HCT116 (cell line): Measurements from ENCODE around the gene CHURC1. TPM values are rescaled to one million over a fixed set of nuclear protein-coding genes. Genes with fewer than 3 reads are reported as not detected.

ENCODE experiments used
- ATAC-seq: fragments of 200-7000 bp; cut with Tn5 transposase; 2 replicates; pipeline ENCODE4 v1.9.1; 2020; ENCODE audit warnings: mild to moderate bottlenecking, moderate library complexity
- BruUV-seq: library from RNA; stranded (reverse); fragments of 400-500 nt; replicated peaks from 2 replicates; lab custom pipeline; 2021; lab: Mats Ljungman, UMichigan
- CTCF ChIA-PET: fragments of 300-600 bp; sonication (Branson Sonifier 250); formaldehyde crosslinking; loops from one replicate; lab custom pipeline; 2021; ENCODE audit warnings: antibody characterized with exemption; lab: Charles Lee
- POLR2A ChIA-PET: fragments of 300-600, 350-600 bp; sonication (Branson Sonifier 250); formaldehyde crosslinking; loops from one replicate; lab custom pipeline; 2021; ENCODE audit warnings: antibody characterized with exemption; lab: Charles Lee
- RAD21 ChIA-PET, 2 experiments: fragments of 300-600 bp; sonication (Branson Sonifier 250); formaldehyde crosslinking; loops; one replicate each; lab custom pipeline; 2023; ENCODE audit warnings: low total read pairs in 2 of 2; ENCODE audit not compliant: uncharacterized antibody in 2 of 2, unreplicated experiment in 2 of 2, low non-redundant PET in 1 of 2; lab: Charles Lee
- DNase-seq: peaks from one replicate; pipeline ENCODE4 v3.0.0-alpha.2; 2010; ENCODE audit warnings: low read depth, low spot score
- H2AFZ ChIP-seq: fragments of 200-600 bp; shearing (Covaris generic), sonication (generic); 2 replicates; pipeline ENCODE4 v1.6.1; 2017; ENCODE audit warnings: low read depth, mixed run types, mixed read lengths, antibody characterized with exemption, low read length; ENCODE audit not compliant: poor library complexity, severe bottlenecking
- H3K27ac ChIP-seq: 2 replicates; pipeline ENCODE4 v1.5.1; 2012; ENCODE audit warnings: low read depth, low read length
- H3K27me3 ChIP-seq: fragments of 200-600 bp; sonication (generic); 2 replicates; pipeline ENCODE4 v1.6.1; 2016; ENCODE audit warnings: mixed run types, low read length, mixed read lengths; ENCODE audit not compliant: insufficient read depth
- H3K36me3 ChIP-seq, 2 experiments: fragments of 200-500 bp in 1 of 2; fragments of 200-600 bp in 1 of 2; sonication (Bioruptor generic) in 1 of 2; sonication (generic) in 1 of 2; 2 replicates each; pipeline versions ENCODE4 v1.5.1 to v1.6.1; 2014 to 2016; ENCODE audit warnings: low read length in 2 of 2, inconsistent platforms in 1 of 2, mixed read lengths in 1 of 2, mixed run types in 1 of 2; ENCODE audit not compliant: insufficient read depth in 2 of 2, control insufficient read depth in 1 of 2
- H3K4me1 ChIP-seq, 2 experiments: fragments of 200-600 bp in 1 of 2; sonication (generic) in 1 of 2; 2 replicates each; pipeline versions ENCODE4 v1.5.1 to v1.6.1; 2012 to 2017; ENCODE audit warnings: low read length in 2 of 2, inconsistent platforms in 1 of 2, mild to moderate bottlenecking in 1 of 2, mixed read lengths in 1 of 2, mixed run types in 1 of 2, moderate library complexity in 1 of 2; ENCODE audit not compliant: insufficient read depth in 2 of 2, control insufficient read depth in 1 of 2
- H3K4me2 ChIP-seq: fragments of 200-600 bp; sonication (generic); 2 replicates; pipeline ENCODE4 v1.6.1; 2017; ENCODE audit warnings: mixed run types, low read length, mixed read lengths
- H3K4me3 ChIP-seq, 2 experiments: fragments of 200-600 bp in 1 of 2; sonication (generic) in 1 of 2; replicated peaks in 1 of 2; 2 replicates each; pipeline ENCODE4 v1.5.1; 2011 to 2016; ENCODE audit warnings: low read length in 2 of 2, control low read depth in 1 of 2, low read depth in 1 of 2, mild to moderate bottlenecking in 1 of 2, mixed read lengths in 1 of 2, mixed run types in 1 of 2
- H3K79me2 ChIP-seq: fragments of 200-600 bp; sonication (generic); 2 replicates; pipeline ENCODE4 v1.6.1; 2017; ENCODE audit warnings: mild to moderate bottlenecking, mixed run types, low read length, moderate library complexity, mixed read lengths; ENCODE audit not compliant: insufficient read depth
- H3K9ac ChIP-seq: fragments of 200-600 bp; sonication (generic); 2 replicates; pipeline ENCODE4 v1.6.1; 2016; ENCODE audit warnings: low read length, mixed read lengths
- H3K9me2 ChIP-seq: fragments of 200-600 bp; sonication (generic), shearing (Covaris generic); 2 replicates; pipeline ENCODE4 v1.6.1; 2017; ENCODE audit warnings: mixed run types, mild to moderate bottlenecking, moderate library complexity; ENCODE audit not compliant: insufficient read depth
- H3K9me3 ChIP-seq, 2 experiments: fragments of 200-500 bp in 1 of 2; fragments of 200-600 bp in 1 of 2; sonication (Bioruptor generic) in 1 of 2; sonication (generic) in 1 of 2; 2 replicates each; pipeline ENCODE4 v1.6.1; 2014 to 2017; ENCODE audit warnings: low read length in 2 of 2, mixed read lengths in 2 of 2, inconsistent platforms in 1 of 2, low read depth in 1 of 2, mild to moderate bottlenecking in 1 of 2, mixed run types in 1 of 2, moderate library complexity in 1 of 2; ENCODE audit not compliant: control insufficient read depth in 1 of 2, insufficient read depth in 1 of 2
- H4K20me1 ChIP-seq: fragments of 200-600 bp; sonication (generic), shearing (Covaris generic); 2 replicates; pipeline ENCODE4 v1.6.1; 2017; ENCODE audit warnings: mixed run types, mild to moderate bottlenecking, moderate library complexity; ENCODE audit not compliant: insufficient read depth
- ATF3 ChIP-seq: IDR thresholded peaks from 2 replicates; pipeline ENCODE4 v1.6.1; 2012
- CTCF ChIP-seq, 3 experiments: fragments of 200-600 bp in 1 of 3; sonication (generic) in 1 of 3; IDR thresholded peaks in 2 of 3; conservative IDR thresholded peaks in 1 of 3; 2 replicates each; pipeline ENCODE4 v1.5.1; 2012 to 2017; ENCODE audit warnings: low read depth in 2 of 3, low read length in 2 of 3, antibody characterized with exemption in 1 of 3, borderline replicate concordance in 1 of 3, control low read depth in 1 of 3, mild to moderate bottlenecking in 1 of 3, mixed read lengths in 1 of 3, mixed run types in 1 of 3, moderate library complexity in 1 of 3; ENCODE audit not compliant: insufficient read depth in 1 of 3
- ELF1 ChIP-seq: IDR thresholded peaks from 2 replicates; pipeline ENCODE4 v1.6.1; 2012; ENCODE audit warnings: low read depth, borderline replicate concordance
- EZH2phosphoT487 ChIP-seq: fragments of 200-600 bp; IDR thresholded peaks from 2 replicates; pipeline ENCODE4 v1.6.1; 2018; ENCODE audit warnings: antibody characterized with exemption, borderline replicate concordance
- POLR2A ChIP-seq: IDR thresholded peaks from 2 replicates; pipeline ENCODE4 v1.7.0; 2011; ENCODE audit warnings: borderline replicate concordance; ENCODE audit not compliant: insufficient read depth, insufficient read length; ENCODE audit errors: extremely low read depth
- RAD21 ChIP-seq: IDR thresholded peaks from 2 replicates; pipeline ENCODE4 v1.6.1; 2012; ENCODE audit warnings: low read depth, mild to moderate bottlenecking
- REST ChIP-seq: IDR thresholded peaks from 2 replicates; pipeline ENCODE4 v1.6.1; 2012; ENCODE audit warnings: low read depth
- SIN3A ChIP-seq: IDR thresholded peaks from 2 replicates; pipeline ENCODE4 v1.6.1; 2012; ENCODE audit warnings: low read depth
- SP1 ChIP-seq: IDR thresholded peaks from 2 replicates; pipeline ENCODE4 v1.6.1; 2012; ENCODE audit warnings: low read depth
- TCF7L2 ChIP-seq: IDR thresholded peaks from 2 replicates; pipeline ENCODE4 v1.7.0; 2011; ENCODE audit warnings: borderline replicate concordance, inconsistent platforms; ENCODE audit not compliant: insufficient read depth, insufficient read length; ENCODE audit errors: extremely low read depth
- ZBTB33 ChIP-seq: IDR thresholded peaks from 2 replicates; pipeline ENCODE4 v1.6.1; 2011; ENCODE audit warnings: mild to moderate bottlenecking, low read length, moderate library complexity; ENCODE audit not compliant: insufficient replicate concordance; ENCODE audit errors: extremely low read depth
- ZFX ChIP-seq: fragments of 450-650 bp; IDR thresholded peaks from 2 replicates; pipeline ENCODE4 v1.6.1; 2017
- ZNF274 ChIP-seq: fragments of 200-500 bp; sonication (Bioruptor generic); IDR thresholded peaks from 2 replicates; pipeline ENCODE4 v1.6.1; 2014; ENCODE audit warnings: mild to moderate bottlenecking, low read depth, low read length, inconsistent platforms
- intact Hi-C: fragments of 100-400 bp; cut with micrococcal nuclease; formaldehyde crosslinking; loops from 2 replicates; pipeline ENCODE4 v1.10.0; 2022
- total RNA-seq: library from RNA; stranded (reverse); gene quantifications from one replicate; pipeline ENCODE4 v1.2.1, GENCODE V29; 2021; ENCODE audit not compliant: unreplicated experiment

CHURC1 gene
- total RNA-seq, 1 experiment from 2014 or later: 47.5 TPM

GRCh38 chr14:64899958-64900357, 14.3 kb upstream of the CHURC1 start:
- Histone ChIP-seq H3K79me2 (no peaks in the 10 kb centered on the region), H3K4me3 (no peak overlapping the region), H3K4me1 (no peaks in the 10 kb centered on the region), H3K27ac (no peak overlapping the region), H3K9ac (no peak overlapping the region), H2AFZ (no peak overlapping the region), H3K9me2 (no peaks in the 10 kb centered on the region), H3K27me3 (peaks cover 4% of the 10 kb centered on the region; the same call in 1 of the 2 replicates), H3K36me3 (no peaks in the 10 kb centered on the region), H4K20me1 (no peaks in the 10 kb centered on the region), H3K9me3 (no peaks in the 10 kb centered on the region), H3K4me2 (no peak overlapping the region)
- DNase-seq (no peak), ATAC-seq (no peak)
- CTCF ChIA-PET: interaction anchor here (1.0 to 2.7 kb wide), 4 partner anchors 8 to 132 kb away, joined by 3 to 14 read pairs (median 5); no protein-coding TSS in a partner anchor
- POLR2A ChIA-PET: no interaction called here
- intact Hi-C loops: no loop called here
- BruUV-seq: no TSS peak
- no peak for TF ChIP-seq REST
- no peak for TF ChIP-seq ELF1
- TF ChIP-seq ZNF274: no peak
- RAD21 ChIA-PET: no interaction called here

- no peak overlapping the region for H3K4me2 ChIP-seq
- H3K9me3 ChIP-seq: no peaks in the 10 kb centered on the region
- no peak overlapping the region for H2AFZ ChIP-seq
- H3K36me3 ChIP-seq: no peaks in the 10 kb centered on the region
- no TSS peak for BruUV-seq
- no peaks in the 10 kb centered on the region for H3K4me1 ChIP-seq
- POLR2A ChIA-PET: no interaction called here
- ATAC-seq: no peak
- no peaks in the 10 kb centered on the region for H3K27me3 ChIP-seq
- no peaks in the 10 kb centered on the region for H3K9me2 ChIP-seq
- no peaks in the 10 kb centered on the region for H4K20me1 ChIP-seq
- no peak overlapping the region for H3K9ac ChIP-seq
- H3K27ac ChIP-seq: no peak overlapping the region
- H3K4me3 ChIP-seq: no peak overlapping the region
- CTCF ChIA-PET: no interaction called here
- no peak for DNase-seq
- intact Hi-C loops: no loop called here
- RAD21 ChIA-PET: no interaction called here
- no peaks in the 10 kb centered on the region for H3K79me2 ChIP-seq
- TF ChIP-seq EZH2phosphoT487 (no peak), SIN3A (no peak), ZFX (no peak), RAD21 (no peak), ZBTB33 (no peak), SP1 (no peak), CTCF (IDR thresholded peaks at IDR 0.05 in 2 of 3, conservative IDR thresholded peaks at IDR 0.05 in 1 of 3; ENCODE audit: borderline replicate concordance in 1 of 3, insufficient read depth in 1 of 3, low read depth in 2 of 3, low read length in 2 of 3) (no peak), TCF7L2 (no peak), POLR2A (no peak), ATF3 (no peak), ZNF274 (no peak)
These were observed 8.2 kb upstream of the CHURC1 start for GRCh38 chr14:64906022-64906421.
